GM12875 (cell line): ENCODE data around the gene REPS2.

ENCODE experiments used
- H3K4me3 ChIP-seq: one replicate; pipeline ENCODE4 v1.5.1; 2011; ENCODE audit warnings: low read depth, low read length, control low read depth
- CTCF ChIP-seq: IDR thresholded peaks from 2 replicates; pipeline ENCODE4 v1.5.1; 2011; ENCODE audit warnings: low read depth, mild to moderate bottlenecking, control low read depth, inconsistent platforms, low read length, moderate library complexity, borderline replicate concordance; ENCODE audit not compliant: insufficient read depth

Gene REPS2

GRCh38 chrX:16978193-16978984, 31.9 kb downstream of the REPS2 start:
- no peak overlapping the region for H3K4me3 ChIP-seq
- TF ChIP-seq CTCF = no peak

DNA sequence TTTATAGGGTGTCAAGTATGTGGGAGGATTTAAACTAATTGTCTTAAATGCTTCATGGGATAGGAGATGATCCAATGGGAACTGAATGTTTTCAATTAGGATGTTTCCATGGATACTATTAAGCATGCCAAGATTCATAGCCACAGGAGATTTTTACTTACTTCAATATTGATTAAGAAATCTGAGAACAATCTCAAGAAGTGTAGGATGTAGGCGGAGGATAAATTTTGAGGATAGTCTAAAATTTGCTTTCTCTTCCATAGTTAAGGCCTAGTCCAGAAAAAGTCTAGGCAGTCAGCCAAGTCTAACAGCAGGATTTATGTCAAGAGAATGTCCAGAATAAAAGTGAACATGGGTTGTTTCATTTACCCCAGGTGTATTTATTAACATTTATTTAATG, 32.8 kb downstream of the REPS2 start:
- no peak overlapping the region for H3K4me3 ChIP-seq
- TF ChIP-seq CTCF = no peak

DNA sequence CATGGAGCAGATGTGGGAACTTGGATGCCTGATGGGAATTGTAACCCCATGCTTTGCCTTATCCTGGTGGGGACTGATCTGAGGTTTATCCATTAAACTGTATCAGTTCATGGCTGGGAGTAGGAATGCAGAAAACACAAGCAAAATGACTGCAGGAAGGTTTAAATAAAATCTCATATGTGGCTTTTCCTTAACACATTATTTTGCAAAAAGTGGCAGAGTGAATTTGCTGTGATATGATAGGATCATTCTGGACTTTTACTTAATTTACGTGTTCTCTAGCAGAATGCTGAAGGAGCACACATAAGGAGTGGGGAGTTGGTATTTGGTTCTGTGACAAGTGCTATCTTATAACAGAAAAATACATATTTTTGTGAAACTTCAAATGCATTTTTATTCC, 34.8 kb downstream of the REPS2 start:
- TF ChIP-seq CTCF = no peak
- H3K4me3 ChIP-seq = no peak overlapping the region

DNA sequence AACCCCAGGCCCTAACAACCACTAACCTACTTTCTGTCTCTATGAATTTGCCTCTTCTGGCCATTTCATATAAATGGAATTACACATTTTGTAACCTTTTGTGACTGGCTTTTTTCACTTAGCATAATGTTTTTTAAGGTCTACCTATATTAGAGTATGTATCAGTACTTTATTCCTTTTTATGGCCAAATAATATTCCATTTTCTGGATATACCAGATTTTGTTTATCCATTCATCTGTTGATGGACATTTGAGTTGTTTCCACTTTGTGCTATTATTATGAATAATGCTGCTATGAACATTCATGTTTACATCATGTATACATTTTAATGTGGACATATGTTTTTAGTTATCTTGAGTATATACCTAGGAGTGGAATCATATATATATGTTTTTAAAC, 35.5 kb downstream of the REPS2 start:
- TF ChIP-seq CTCF = no peak

GRCh38 chrX:16983051-16983450, 36.6 kb downstream of the REPS2 start:
- TF ChIP-seq CTCF = no peak

More for the DNA sequence above, 35.5 kb downstream of the REPS2 start:
- no peak overlapping the region for H3K4me3 ChIP-seq

DNA sequence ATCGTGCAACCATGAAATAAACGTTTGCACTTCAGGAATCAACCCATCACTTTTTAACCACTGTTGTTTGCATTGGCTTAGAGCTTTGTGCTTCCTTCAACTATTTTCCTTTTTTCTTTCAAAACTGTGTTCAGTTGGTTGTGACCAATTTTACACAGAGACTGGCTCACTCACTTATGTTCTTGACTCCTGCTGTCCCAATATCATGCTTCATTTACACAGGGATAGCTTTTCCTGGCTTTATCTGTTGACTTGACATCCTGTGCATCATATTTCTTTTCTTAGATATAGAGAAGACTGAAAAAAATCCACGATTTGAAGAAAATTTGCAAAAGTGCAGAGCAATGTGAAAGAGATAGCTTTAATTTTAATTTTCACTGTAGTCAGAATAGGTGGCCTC, 38.8 kb downstream of the REPS2 start:
- no peak overlapping the region for H3K4me3 ChIP-seq
- TF ChIP-seq CTCF = no peak

More at GRCh38 chrX:16983051-16983450, 36.6 kb downstream of the REPS2 start:
- no peak overlapping the region for H3K4me3 ChIP-seq

DNA sequence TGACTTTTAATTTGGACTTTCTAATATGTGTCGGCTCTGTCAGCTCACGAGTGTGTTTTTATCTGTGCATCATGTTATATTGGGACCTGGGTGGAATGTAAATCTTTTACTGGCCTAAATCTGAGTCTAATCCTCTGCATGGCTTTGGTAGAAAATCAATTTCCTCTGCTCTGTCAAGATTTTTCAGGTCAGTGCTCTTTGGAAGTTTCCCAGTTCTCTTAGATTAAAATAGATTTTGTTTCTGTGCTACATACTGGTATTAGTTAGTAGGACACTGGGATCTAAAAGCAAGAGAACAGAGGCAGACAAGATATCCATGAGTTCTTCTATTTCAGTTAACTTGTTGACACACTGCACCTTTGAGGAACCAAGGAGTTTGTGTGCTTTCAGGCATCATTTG, 39.7 kb downstream of the REPS2 start:
- H3K4me3 ChIP-seq = no peak overlapping the region
- no peak for TF ChIP-seq CTCF
